Urothelium cell line (cell line): Measurements from ENCODE around the gene GBE1.
A peak's percentile ranks its signal among the peaks of the same experiment; 100 is the strongest.
"Not testable (repeated sequence)": the region's sequence is repeated elsewhere in the genome, so short reads cannot be mapped to it uniquely, and the experiment has no call there.

Experiments
- DNase-seq: peaks from one replicate; pipeline ENCODE4 v3.0.0; 2011; ENCODE audit warnings: low spot score, mixed read lengths
- FAIRE-seq: peaks from 2 replicates; lab custom pipeline; 2011; peaks lifted over from hg19 to GRCh38; lab: Jason Lieb, UNC

GBE1 gene

GRCh38 chr3:81545572-81545971, 215.9 kb downstream of the GBE1 start:
- FAIRE-seq (no peak), DNase-seq (no peak)

GRCh38 chr3:81544385-81544784, 217.1 kb downstream of the GBE1 start:
- no peak for DNase-seq
- FAIRE-seq = no peak

- DNase-seq = no peak
- FAIRE-seq = no peak
Measured at GRCh38 chr3:81540787-81541186, 220.7 kb downstream of the GBE1 start.

- FAIRE-seq (no peak), DNase-seq (no peak)
Measured at GRCh38 chr3:81531846-81532245, 229.6 kb downstream of the GBE1 start.

DNA sequence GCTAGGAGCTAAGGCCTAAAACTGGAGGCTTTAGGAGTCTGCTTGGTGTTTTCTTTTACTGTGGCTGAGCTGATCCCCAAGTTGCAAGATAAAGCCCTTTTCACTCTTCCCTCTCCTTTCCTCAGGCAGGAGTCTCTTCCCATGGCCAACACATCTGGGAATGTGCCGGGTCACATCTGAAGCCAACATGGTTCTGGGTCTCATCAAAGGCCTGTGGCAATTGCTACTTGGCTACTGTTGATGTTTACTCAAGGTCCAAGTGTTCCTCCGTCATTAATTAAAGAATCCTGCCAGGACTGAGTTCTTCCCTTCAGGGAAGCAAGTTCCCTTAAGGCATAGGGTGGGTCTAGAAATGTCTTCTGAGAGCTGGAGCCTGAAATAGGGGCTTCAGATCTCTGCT, 230.2 kb downstream of the GBE1 start:
- no peak for DNase-seq
- FAIRE-seq = no peak

- DNase-seq = no peak
- FAIRE-seq = no peak
Measured at GRCh38 chr3:81530180-81530939, 231.1 kb downstream of the GBE1 start.

DNA sequence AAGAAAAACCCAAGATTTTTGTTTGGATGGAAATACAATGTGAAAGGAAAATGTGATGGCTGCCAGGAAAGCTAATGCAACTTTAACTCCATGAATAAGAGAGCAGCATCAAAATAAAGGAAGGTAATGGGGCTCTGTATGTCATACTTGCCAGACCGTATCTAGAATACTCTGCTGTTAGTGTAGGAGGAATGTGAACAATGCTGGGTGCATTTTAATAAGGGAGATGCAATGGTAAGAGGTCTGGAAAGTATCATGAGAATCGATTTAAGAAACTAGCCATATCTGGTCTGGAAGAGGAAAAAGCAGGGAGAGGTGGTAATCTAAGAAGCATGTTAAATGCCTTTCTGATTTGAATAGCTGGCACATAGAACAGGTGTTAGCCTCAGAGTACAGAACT, 239.6 kb downstream of the GBE1 start:
- no peak for FAIRE-seq
- DNase-seq = no peak

DNA sequence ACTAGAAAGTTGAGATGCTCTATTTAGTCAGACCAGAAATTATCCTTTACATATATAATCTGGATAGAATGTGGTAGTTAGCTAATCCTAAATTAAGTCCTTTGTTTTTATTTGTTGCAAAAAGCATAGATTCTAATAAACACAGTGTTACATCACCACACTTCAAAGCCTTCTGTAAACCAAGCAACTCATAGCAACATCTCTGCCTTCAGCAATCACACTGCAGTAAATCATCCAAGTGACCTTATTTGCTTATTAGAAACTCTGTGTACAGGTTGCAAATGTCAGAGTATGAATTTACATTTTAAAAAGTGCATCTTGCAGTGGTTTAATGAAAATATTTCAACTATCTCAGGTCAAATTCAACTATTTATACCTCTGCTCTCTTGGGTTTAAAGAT, 242.5 kb downstream of the GBE1 start:
- FAIRE-seq = no peak
- no peak for DNase-seq

DNA sequence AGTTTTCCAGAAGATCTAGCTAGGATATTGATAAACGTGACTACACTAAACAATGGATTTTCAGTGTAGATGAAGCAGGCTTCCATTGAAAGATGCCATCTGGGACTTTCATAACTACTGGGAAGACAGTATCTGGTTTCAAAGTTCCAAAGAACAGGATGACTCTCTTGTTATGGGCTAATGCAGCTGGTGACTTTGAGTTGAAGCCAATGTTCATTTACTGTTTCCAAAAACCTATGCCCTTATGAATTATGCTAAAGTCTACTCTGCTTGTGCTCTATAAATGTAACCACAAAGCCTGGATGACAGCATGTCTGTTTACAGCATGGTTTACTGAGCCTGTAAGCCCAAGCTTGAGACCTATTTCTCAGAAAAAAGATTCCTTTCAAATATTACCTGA, 245.4 kb downstream of the GBE1 start:
- FAIRE-seq (no peak), DNase-seq (no peak)

DNA sequence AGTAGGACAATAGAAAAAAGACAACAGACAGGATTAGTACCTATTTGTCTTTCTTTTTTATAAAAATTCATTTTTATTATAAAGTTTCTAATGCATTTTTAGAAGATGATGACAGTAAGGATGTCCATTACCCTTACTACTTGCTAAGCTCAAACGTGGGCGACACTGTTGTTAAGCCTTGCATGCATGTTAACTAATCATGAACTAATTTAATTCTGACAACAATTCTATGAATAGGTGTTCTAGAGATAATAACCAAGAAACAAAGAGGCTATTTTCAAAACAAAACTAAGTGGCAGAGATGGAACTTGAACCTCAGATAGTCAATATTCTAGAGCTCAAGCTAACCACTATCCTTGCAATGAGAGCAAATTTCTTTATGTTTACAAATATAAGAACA, 247.9 kb downstream of the GBE1 start:
- no peak for FAIRE-seq
- DNase-seq = no peak

DNA sequence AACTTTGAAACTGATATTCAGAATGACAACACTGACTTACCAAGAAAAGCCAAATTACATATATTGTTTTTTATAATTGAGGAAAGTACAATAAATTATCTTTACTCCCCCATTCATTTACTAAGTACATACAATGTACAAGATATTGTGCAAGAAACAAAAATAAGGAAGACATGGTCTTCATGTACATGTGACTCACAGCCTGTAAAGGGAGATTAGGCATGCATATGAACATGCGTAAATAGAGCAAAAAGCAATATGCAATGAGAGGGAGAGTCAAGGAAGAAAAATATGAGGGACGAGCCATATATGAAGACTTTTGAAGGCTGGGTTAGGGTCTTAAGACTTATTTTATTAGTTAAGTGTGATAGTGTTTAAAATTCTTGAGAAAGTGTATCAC, 258.4 kb downstream of the GBE1 start:
- FAIRE-seq (no peak), DNase-seq (no peak)

DNA sequence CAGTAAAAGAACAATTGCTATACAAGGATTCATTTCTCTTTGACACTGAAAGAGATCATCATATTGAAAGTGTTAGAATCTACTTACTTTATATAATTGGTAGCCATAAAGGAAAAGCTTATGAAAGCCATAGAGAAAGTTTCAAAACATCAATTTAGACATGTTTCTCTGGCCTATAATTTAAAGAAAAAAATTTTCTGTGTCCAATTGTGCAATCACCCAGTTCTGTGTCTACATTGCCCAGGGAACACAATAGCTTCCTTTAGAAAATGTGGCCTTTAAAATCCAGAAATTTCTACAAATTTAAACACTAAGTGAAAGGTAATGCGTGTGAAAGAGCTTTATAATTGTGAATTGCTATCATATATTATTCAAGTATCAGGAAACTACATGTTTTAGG, 259.2 kb downstream of the GBE1 start:
- DNase-seq = no peak
- FAIRE-seq = no peak

- FAIRE-seq = no peak
- DNase-seq = no peak
Measured at GRCh38 chr3:81500039-81500438, 261.4 kb downstream of the GBE1 start.

- FAIRE-seq (no peak), DNase-seq (no peak)
Measured at GRCh38 chr3:81497572-81498251, 263.7 kb downstream of the GBE1 start.

GRCh38 chr3:81496407-81497104, 264.9 kb downstream of the GBE1 start:
- DNase-seq (no peak), FAIRE-seq (no peak)

DNA sequence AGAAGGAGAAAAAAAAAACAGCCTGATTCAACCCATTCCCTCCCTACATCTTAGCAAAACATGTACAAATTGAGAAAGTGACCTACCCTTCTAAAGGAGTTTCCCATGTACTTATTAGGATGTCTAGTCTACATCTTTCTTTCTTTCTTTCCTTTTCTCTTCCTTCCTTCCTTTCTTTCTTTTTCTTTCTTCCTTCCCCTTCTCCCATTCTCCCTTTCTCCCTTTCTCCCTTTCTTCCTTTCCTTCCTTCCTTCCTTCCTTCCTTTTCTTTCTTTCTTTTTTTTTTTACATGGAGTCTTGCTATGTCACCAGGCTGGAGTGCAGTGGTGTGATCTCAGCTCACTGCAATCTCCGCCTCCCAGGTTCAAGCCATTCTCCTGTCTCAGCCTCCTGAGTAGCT, 269.0 kb downstream of the GBE1 start:
- DNase-seq = not testable (repeated sequence)

GRCh38 chr3:81492040-81492439, 269.4 kb downstream of the GBE1 start:
- no peak for FAIRE-seq
- no peak for DNase-seq

More for the DNA sequence above, 269.0 kb downstream of the GBE1 start:
- not testable (repeated sequence) for FAIRE-seq

DNA sequence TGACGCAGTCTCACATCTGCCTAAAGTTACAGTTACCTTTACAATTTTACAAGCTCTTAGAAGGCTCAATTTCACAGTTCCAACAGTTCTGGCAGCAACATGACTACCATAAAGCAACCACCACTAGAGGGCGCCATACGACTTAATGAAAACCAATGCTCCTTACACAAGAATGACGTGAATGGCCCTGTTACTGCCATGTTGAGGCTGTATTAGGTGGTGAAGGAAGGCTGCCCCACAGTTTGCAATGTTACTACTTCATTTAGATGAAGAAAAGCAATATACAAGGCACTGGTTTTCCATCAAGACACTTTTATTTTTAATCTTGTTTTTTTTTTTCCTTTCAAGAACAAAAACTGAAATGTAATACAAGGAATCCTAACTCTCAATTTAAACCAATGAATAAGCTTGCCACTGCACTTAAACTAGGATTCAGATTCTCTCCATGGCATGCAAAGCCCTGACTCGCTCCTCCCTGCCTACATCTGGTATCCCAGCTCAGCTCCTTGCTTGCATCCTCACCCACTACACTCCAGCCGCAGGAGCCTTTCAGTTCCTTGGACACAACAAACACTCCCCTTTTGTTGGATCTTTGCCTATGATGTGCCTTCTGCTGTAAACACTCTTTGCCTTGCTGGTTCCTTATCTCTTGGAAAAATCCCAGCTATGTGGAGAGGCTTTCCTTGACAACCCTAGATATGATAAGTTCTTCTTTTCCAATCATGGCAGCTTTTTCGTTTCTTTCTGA, 270.7 kb downstream of the GBE1 start:
- DNase-seq (peak; percentile 56), FAIRE-seq (peak; percentile 87)

DNA sequence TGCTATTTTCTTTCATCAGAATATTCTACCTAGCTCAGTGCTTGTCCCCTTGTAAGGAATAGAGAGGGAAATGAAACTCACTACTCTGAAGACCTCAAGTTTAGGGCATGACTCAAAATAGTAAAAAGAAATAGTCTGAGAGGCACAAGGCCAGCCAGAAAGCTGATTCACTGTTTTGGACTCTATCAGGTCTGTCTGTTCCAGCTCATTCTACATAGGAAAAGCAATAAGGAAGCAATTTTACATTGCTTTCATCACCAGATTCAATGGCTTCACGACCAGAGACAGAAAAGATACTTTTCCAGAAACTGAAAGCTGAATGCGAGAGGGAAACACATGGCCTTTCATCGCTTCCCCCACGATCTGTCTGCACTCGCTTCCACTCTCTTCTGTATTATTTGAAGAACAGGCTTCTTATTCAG, 276.0 kb downstream of the GBE1 start:
- FAIRE-seq (no peak), DNase-seq (no peak)

GRCh38 chr3:81484520-81484919, 276.9 kb downstream of the GBE1 start:
- no peak for DNase-seq
- no peak for FAIRE-seq

- FAIRE-seq (no peak), DNase-seq (no peak)
Measured at GRCh38 chr3:81483046-81483445, 278.4 kb downstream of the GBE1 start.
